CD14-positive monocyte (primary cell): Measurements from ENCODE around the gene LRP8. TPM values are rescaled to one million over a fixed set of nuclear protein-coding genes. Genes with fewer than 3 reads are reported as not detected.
A peak's percentile ranks its signal among the peaks of the same experiment; 100 is the strongest.

Experiments used
- DNase-seq, 3 donors: peaks; one replicate each; pipeline ENCODE4 v3.0.0-alpha.2; 2011 to 2022
- H2AFZ ChIP-seq: 2 replicates; pipeline ENCODE4 v1.6.0; 2012; ENCODE audit warnings: mild to moderate bottlenecking, low read depth, low read length, inconsistent platforms; ENCODE audit not compliant: insufficient read depth, poor library complexity, severe bottlenecking
- H3K27ac ChIP-seq, 2 donors: 1 replicate in 1 of 2; 2 replicates in 1 of 2; pipeline ENCODE4 v1.5.1; 2012 to 2013; ENCODE audit warnings: low read length in 2 of 2, control low read depth in 1 of 2, inconsistent platforms in 1 of 2, low read depth in 1 of 2, mild to moderate bottlenecking in 1 of 2
- H3K27me3 ChIP-seq, 2 donors: one replicate each; pipeline versions ENCODE4 v1.6.0 to v1.6.1; 2011 to 2013; ENCODE audit warnings: low read length in 2 of 2; ENCODE audit not compliant: control insufficient read depth in 2 of 2, insufficient read depth in 2 of 2
- H3K36me3 ChIP-seq, 2 donors: replicated peaks in 1 of 2; 1 replicate in 1 of 2; 2 replicates in 1 of 2; pipeline versions ENCODE4 v1.5.1 to v1.6.1; 2012 to 2013; ENCODE audit warnings: low read length in 2 of 2, control low read depth in 1 of 2, inconsistent platforms in 1 of 2, mild to moderate bottlenecking in 1 of 2; ENCODE audit not compliant: insufficient read depth in 2 of 2, control insufficient read depth in 1 of 2
- H3K4me1 ChIP-seq, 2 donors: 1 replicate in 1 of 2; 2 replicates in 1 of 2; pipeline versions ENCODE4 v1.5.1 to v1.6.1; 2012 to 2013; ENCODE audit warnings: low read length in 2 of 2, control low read depth in 1 of 2, inconsistent platforms in 1 of 2, mild to moderate bottlenecking in 1 of 2, moderate library complexity in 1 of 2; ENCODE audit not compliant: insufficient read depth in 2 of 2, control insufficient read depth in 1 of 2
- H3K4me2 ChIP-seq: replicated peaks from 2 replicates; pipeline ENCODE3; 2012; ENCODE audit warnings: low read length, moderate library complexity, mild to moderate bottlenecking; ENCODE audit not compliant: poor library complexity, severe bottlenecking; ENCODE audit errors: extremely low read depth
- H3K4me3 ChIP-seq, 3 experiments: fragments of 200-600 bp in 1 of 3; sonication (generic) in 1 of 3; replicated peaks in 1 of 3; 1 replicate in 2 of 3; 2 replicates in 1 of 3; pipeline ENCODE4 v1.5.1; 2011 to 2013; ENCODE audit warnings: low read length in 3 of 3, mild to moderate bottlenecking in 3 of 3, control low read depth in 2 of 3, low read depth in 2 of 3, inconsistent platforms in 1 of 3, moderate library complexity in 1 of 3
- H3K79me2 ChIP-seq: 2 replicates; pipeline ENCODE4 v1.6.0; 2012; ENCODE audit warnings: mild to moderate bottlenecking, control low read depth, inconsistent platforms, low read length, moderate library complexity; ENCODE audit not compliant: insufficient read depth
- H3K9ac ChIP-seq: 2 replicates; pipeline ENCODE4 v1.6.0; 2017; ENCODE audit warnings: low read length, mild to moderate bottlenecking; ENCODE audit not compliant: insufficient read depth, poor library complexity, severe bottlenecking
- H3K9me3 ChIP-seq, 2 donors: replicated peaks in 1 of 2; 1 replicate in 1 of 2; 2 replicates in 1 of 2; pipeline versions ENCODE4 v1.5.1 to v1.6.1; 2012 to 2013; ENCODE audit warnings: low read length in 2 of 2, control low read depth in 1 of 2; ENCODE audit not compliant: control insufficient read depth in 1 of 2, insufficient read depth in 1 of 2
- H4K20me1 ChIP-seq: 2 replicates; pipeline ENCODE4 v1.6.0; 2012; ENCODE audit warnings: mild to moderate bottlenecking, low read length, control low read depth, moderate library complexity; ENCODE audit not compliant: insufficient read depth
- H3K27ac Mint-ChIP-seq, 7 donors: one replicate each; pipeline ENCODE4 v1.8.0; 2020; ENCODE audit warnings: mild to moderate bottlenecking in 7 of 7, mixed read lengths in 7 of 7, moderate library complexity in 6 of 7, inconsistent platforms in 2 of 7
- H3K27me3 Mint-ChIP-seq, 3 donors: one replicate each; pipeline ENCODE4 v1.8.0; 2021 to 2022; ENCODE audit warnings: low read depth in 3 of 3, mild to moderate bottlenecking in 3 of 3, mixed read lengths in 3 of 3, moderate library complexity in 3 of 3, inconsistent platforms in 1 of 3
- H3K36me3 Mint-ChIP-seq, 2 donors: one replicate each; pipeline ENCODE4 v1.8.0; 2020; ENCODE audit warnings: mixed read lengths in 2 of 2, inconsistent platforms in 1 of 2, mild to moderate bottlenecking in 1 of 2
- H3K4me1 Mint-ChIP-seq: one replicate; pipeline ENCODE4 v1.8.0; 2020; ENCODE audit warnings: mild to moderate bottlenecking, mixed read lengths
- H3K4me3 Mint-ChIP-seq, 2 donors: one replicate each; pipeline ENCODE4 v1.8.0; 2020; ENCODE audit warnings: mild to moderate bottlenecking in 2 of 2, mixed read lengths in 2 of 2, moderate library complexity in 1 of 2
- H3K9me3 Mint-ChIP-seq, 7 donors: one replicate each; pipeline ENCODE4 v1.8.0; 2020 to 2022; ENCODE audit warnings: mixed read lengths in 7 of 7, mild to moderate bottlenecking in 6 of 7, moderate library complexity in 6 of 7, inconsistent platforms in 2 of 7
- WGBS: methylation state at CpG from one replicate; pipeline ENCODE4 v1.1.5; 2013; ENCODE audit warnings: missing lambda C conversion rate; ENCODE audit not compliant: insufficient coverage; 5-methylcytosine and 5-hydroxymethylcytosine counted together
- intact Hi-C, 2 donors: fragments of 100-400 bp; cut with micrococcal nuclease; formaldehyde crosslinking; loops; one replicate each; pipeline versions ENCODE4 v1.15.0 to v1.15.1; 2023
- polyA plus RNA-seq, 3 donors: library from polyadenylated mRNA; depleted of rRNA in 1 of 3; unstranded in 2 of 3; stranded (reverse) in 1 of 3; fragments of 300-500 nt in 2 of 3; fragments of >200 nt in 1 of 3; fragmentation: Illumina TruSeq in 2 of 3; gene quantifications; 1 replicate in 2 of 3; 2 replicates in 1 of 3; pipeline ENCODE4 v1.2.3, GENCODE V29; 2012 to 2021
- TF ChIP-seq, protein P1 (sequence below): fragments of 200-600 bp; IDR thresholded peaks from one replicate; pipeline ENCODE4 v1.8.0; 2022; ENCODE audit warnings: antibody characterized with exemption, mild to moderate bottlenecking

Gene LRP8
- polyA plus RNA-seq, 3 donors: 0.76 to 11.3 (median 0.95) TPM

DNA sequence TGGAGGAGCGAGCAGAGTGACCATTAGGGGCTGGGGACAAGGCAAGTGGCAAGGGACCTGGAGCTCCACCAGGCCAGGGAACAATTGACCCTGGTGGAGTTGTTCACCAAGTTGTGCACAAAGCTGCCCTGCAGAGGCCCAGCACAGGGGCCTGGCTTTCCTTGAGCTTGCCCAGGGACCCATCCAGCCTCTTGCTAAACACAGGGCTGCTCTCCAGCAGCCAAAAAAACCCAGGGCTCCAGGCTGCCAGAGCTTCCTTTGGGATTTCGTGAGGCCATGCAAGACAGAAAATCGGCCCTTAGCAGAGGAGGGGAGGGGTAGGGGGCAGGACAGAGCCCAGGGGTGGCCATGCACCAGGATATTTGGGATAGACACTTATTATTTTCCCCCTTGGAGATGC, 32.6 kb downstream of the LRP8 start:
- H3K79me2 ChIP-seq: peaks cover 18% of the 10 kb centered on the region
- DNase-seq: no peak
- no peak overlapping the region for H3K9ac ChIP-seq
- H3K9me3 ChIP-seq: no peaks in the 10 kb centered on the region
- Mint-ChIP-seq H3K36me3 (peaks cover 6 to 14% of the 10 kb centered on the region in 2 donors), H3K4me1 (peaks cover 25% of the 10 kb centered on the region), H3K27me3 (peaks cover 0 to 2% (median 2%) of the 10 kb centered on the region in 3 donors), H3K9me3 (no peaks in the 10 kb centered on the region), H3K4me3 (no peak overlapping the region), H3K27ac (peak overlapping the region in 2 of 7 donors; percentile 4 to 31)
- H3K4me1 ChIP-seq: peaks cover 9 to 11% of the 10 kb centered on the region in 2 donors
- intact Hi-C loops: no loop called here
- TF ChIP-seq, protein P1, sequence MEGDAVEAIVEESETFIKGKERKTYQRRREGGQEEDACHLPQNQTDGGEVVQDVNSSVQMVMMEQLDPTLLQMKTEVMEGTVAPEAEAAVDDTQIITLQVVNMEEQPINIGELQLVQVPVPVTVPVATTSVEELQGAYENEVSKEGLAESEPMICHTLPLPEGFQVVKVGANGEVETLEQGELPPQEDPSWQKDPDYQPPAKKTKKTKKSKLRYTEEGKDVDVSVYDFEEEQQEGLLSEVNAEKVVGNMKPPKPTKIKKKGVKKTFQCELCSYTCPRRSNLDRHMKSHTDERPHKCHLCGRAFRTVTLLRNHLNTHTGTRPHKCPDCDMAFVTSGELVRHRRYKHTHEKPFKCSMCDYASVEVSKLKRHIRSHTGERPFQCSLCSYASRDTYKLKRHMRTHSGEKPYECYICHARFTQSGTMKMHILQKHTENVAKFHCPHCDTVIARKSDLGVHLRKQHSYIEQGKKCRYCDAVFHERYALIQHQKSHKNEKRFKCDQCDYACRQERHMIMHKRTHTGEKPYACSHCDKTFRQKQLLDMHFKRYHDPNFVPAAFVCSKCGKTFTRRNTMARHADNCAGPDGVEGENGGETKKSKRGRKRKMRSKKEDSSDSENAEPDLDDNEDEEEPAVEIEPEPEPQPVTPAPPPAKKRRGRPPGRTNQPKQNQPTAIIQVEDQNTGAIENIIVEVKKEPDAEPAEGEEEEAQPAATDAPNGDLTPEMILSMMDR: no peak
- no peak overlapping the region for H2AFZ ChIP-seq
- H3K36me3 ChIP-seq: peaks cover 0 to 15% of the 10 kb centered on the region in 2 donors
- H3K4me3 ChIP-seq: no peak overlapping the region
- 100% methylated on average over 1 of the region's 3 CpGs for WGBS
- no peaks in the 10 kb centered on the region for H4K20me1 ChIP-seq
- H3K27me3 ChIP-seq: no peaks in the 10 kb centered on the region
- peak overlapping the region in 1 of 2 donors; percentile 1 for H3K27ac ChIP-seq
- no peak overlapping the region for H3K4me2 ChIP-seq

DNA sequence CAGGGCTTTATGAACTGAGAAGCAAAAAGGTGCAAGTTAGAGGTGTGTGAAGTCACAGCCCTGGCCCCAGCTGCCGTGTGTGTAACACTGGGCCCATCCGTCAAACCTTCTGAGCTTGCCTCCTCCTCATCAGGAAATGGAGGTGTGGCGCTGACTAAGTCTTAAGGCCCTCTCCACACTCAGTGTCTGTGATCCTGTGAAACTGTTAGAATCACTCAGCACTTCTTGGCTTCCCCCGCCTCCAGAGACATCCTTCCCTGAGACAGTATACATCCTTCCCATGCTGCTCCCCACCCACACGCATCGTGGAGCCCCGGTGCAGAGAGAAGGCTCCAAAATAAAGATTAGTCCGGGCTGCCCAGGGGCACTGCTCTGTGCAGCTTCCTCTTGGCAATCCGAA, 33.3 kb downstream of the LRP8 start:
- H4K20me1 ChIP-seq: no peaks in the 10 kb centered on the region
- no peak overlapping the region for H3K4me3 Mint-ChIP-seq
- H3K9me3 ChIP-seq: no peaks in the 10 kb centered on the region
- H3K4me2 ChIP-seq: no peak overlapping the region
- DNase-seq: no peak
- H3K27ac Mint-ChIP-seq: peak overlapping the region in 1 of 7 donors; percentile 64
- H3K27ac ChIP-seq: peak overlapping the region in 1 of 2 donors; percentile 1
- H3K9me3 Mint-ChIP-seq: no peaks in the 10 kb centered on the region
- 91% methylated on average over 8 of the region's 9 CpGs for WGBS
- H3K9ac ChIP-seq: no peak overlapping the region
- H2AFZ ChIP-seq: no peak overlapping the region
- H3K4me1 Mint-ChIP-seq: peaks cover 30% of the 10 kb centered on the region
- intact Hi-C loops: loop anchor here in 1 of 2 donors (5.0 kb wide), 1 partner anchor 88 kb away; no protein-coding TSS in a partner anchor
- H3K79me2 ChIP-seq: peaks cover 18% of the 10 kb centered on the region
- TF ChIP-seq, protein P1: no peak
- H3K27me3 Mint-ChIP-seq: peaks cover 0 to 3% (median 2%) of the 10 kb centered on the region in 3 donors
- peaks cover 9 to 11% of the 10 kb centered on the region in 2 donors for H3K4me1 ChIP-seq
- H3K27me3 ChIP-seq: no peaks in the 10 kb centered on the region
- peaks cover 3 to 22% of the 10 kb centered on the region in 2 donors for H3K36me3 ChIP-seq
- H3K36me3 Mint-ChIP-seq: peaks cover 10 to 20% of the 10 kb centered on the region in 2 donors
- no peak overlapping the region for H3K4me3 ChIP-seq
